ENCODE results near the gene PKN1.
"Not testable (repeated sequence)": the region's sequence is repeated elsewhere in the genome, so short reads cannot be mapped to it uniquely, and the experiment has no call there.

PKN1 gene

GRCh38 chr19:14432791-14433553 lies at the start of gene PKN1:
Gene PKN1, plus strand, starts transcription at chr19:14433306. Its CDS starts 216 bp downstream, at chr19:14433522.
- peak; percentile 44 for DNase-seq

- peak; percentile 53 for DNase-seq
Observed at GRCh38 chr19:14383661-14384555, 49.2 kb upstream of the PKN1 start.

- no peak for DNase-seq
Observed at GRCh38 chr19:14385492-14385891, 47.6 kb upstream of the PKN1 start.

GRCh38 chr19:14390548-14390947 lies 42.6 kb upstream of the PKN1 start:
- no peak for DNase-seq

GRCh38 chr19:14391156-14391821 lies 41.8 kb upstream of the PKN1 start:
- no peak for DNase-seq

- no peak for DNase-seq
Observed at GRCh38 chr19:14393329-14393728, 39.8 kb upstream of the PKN1 start.

GRCh38 chr19:14394167-14394566 lies 38.9 kb upstream of the PKN1 start:
- no peak for DNase-seq

GRCh38 chr19:14395262-14395661 lies 37.8 kb upstream of the PKN1 start:
- no peak for DNase-seq

GRCh38 chr19:14395710-14396336 lies 37.3 kb upstream of the PKN1 start:
- no peak for DNase-seq

- DNase-seq: not testable (repeated sequence)
Observed at GRCh38 chr19:14396730-14397129, 36.4 kb upstream of the PKN1 start.

GRCh38 chr19:14397168-14397567 lies 35.9 kb upstream of the PKN1 start:
- DNase-seq: not testable (repeated sequence)

GRCh38 chr19:14400951-14401431 lies 32.1 kb upstream of the PKN1 start:
- DNase-seq: no peak

GRCh38 chr19:14401468-14402195 lies 31.5 kb upstream of the PKN1 start:
- no peak for DNase-seq

- DNase-seq: peak; percentile 56
Observed at GRCh38 chr19:14402332-14403144, 30.6 kb upstream of the PKN1 start.

- DNase-seq: not testable (repeated sequence)
Observed at GRCh38 chr19:14403145-14403930, 29.8 kb upstream of the PKN1 start.

- no peak for DNase-seq
Observed at GRCh38 chr19:14404312-14404711, 28.8 kb upstream of the PKN1 start.

GRCh38 chr19:14405380-14405757 lies 27.7 kb upstream of the PKN1 start:
- no peak for DNase-seq

- peak; percentile 84 for DNase-seq
Observed at GRCh38 chr19:14405758-14406644, 27.1 kb upstream of the PKN1 start.
